Measurements from ENCODE around the gene ENAH.

DNA sequence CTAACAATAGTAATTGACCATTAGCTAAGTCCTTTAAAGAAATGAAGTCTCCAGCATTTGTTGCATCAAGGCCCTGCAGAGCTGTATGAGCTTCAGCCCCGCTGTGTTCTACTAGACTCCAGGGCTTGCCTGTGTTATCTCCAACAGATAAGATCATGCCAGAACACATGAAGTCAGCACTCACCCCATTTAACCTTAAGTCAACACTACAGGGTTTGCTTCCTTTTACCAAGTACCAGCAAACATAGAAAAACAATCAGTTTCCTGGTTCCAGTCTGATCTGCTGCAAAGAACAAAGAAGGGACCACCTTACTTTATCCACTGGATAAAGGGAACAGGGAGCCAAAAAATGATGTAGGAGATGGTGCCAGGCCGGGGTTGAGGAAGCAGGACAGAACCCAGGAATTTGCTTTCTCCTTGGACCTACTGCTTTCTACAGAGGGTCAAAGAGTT is 41.3 kb upstream of the ENAH start:
- TF ChIP-seq, protein P1, sequence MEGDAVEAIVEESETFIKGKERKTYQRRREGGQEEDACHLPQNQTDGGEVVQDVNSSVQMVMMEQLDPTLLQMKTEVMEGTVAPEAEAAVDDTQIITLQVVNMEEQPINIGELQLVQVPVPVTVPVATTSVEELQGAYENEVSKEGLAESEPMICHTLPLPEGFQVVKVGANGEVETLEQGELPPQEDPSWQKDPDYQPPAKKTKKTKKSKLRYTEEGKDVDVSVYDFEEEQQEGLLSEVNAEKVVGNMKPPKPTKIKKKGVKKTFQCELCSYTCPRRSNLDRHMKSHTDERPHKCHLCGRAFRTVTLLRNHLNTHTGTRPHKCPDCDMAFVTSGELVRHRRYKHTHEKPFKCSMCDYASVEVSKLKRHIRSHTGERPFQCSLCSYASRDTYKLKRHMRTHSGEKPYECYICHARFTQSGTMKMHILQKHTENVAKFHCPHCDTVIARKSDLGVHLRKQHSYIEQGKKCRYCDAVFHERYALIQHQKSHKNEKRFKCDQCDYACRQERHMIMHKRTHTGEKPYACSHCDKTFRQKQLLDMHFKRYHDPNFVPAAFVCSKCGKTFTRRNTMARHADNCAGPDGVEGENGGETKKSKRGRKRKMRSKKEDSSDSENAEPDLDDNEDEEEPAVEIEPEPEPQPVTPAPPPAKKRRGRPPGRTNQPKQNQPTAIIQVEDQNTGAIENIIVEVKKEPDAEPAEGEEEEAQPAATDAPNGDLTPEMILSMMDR (IDR thresholded peaks at IDR 0.05; ENCODE audit: low read depth, low read length, poor library complexity, severe bottlenecking), result no peak
- no peak for TF ChIP-seq EZH2phosphoT487 (IDR thresholded peaks at IDR 0.05; ENCODE audit: borderline replicate concordance, low read length)
